Measurements from ENCODE around the gene C1orf21.

The C1orf21 gene

GRCh38 chr1:184358256-184358655 lies 28.6 kb upstream of the C1orf21 start:
- Histone ChIP-seq H3K18ac (ENCODE audit: low read length) (no peak overlapping the region), H3K14ac (ENCODE audit: low read length) (no peak overlapping the region), H3K4ac (ENCODE audit: low read depth, low read length) (no peak overlapping the region), H2BK120ac (ENCODE audit: insufficient read depth, low read length, poor library complexity) (no peak overlapping the region), H3K23ac (ENCODE audit: low read length) (no peak overlapping the region), H2BK12ac (ENCODE audit: low read length) (no peak overlapping the region), H3K9ac (ENCODE audit: low read length) (no peak overlapping the region), H4K91ac (ENCODE audit: low read depth, low read length) (no peak overlapping the region), H2AFZ (ENCODE audit: insufficient read depth, low read length, poor library complexity) (no peak overlapping the region), H3K79me2 (ENCODE audit: control insufficient read depth, insufficient read depth, low read length, poor library complexity) (no peaks in the 10 kb centered on the region), H4K12ac (ENCODE audit: low read depth, low read length) (no peak overlapping the region), H4K8ac (ENCODE audit: low read depth, low read length) (no peak overlapping the region), H3K79me1 (ENCODE audit: low read length) (no peaks in the 10 kb centered on the region), H2BK5ac (ENCODE audit: low read depth, low read length, poor library complexity) (no peak overlapping the region), H3K36me3 (ENCODE audit: control insufficient read depth in 1 of 2, insufficient read depth in 2 of 2, low read length in 2 of 2) (no peaks in the 10 kb centered on the region), H3K27ac (ENCODE audit: low read depth, low read length) (no peak overlapping the region), H2AK5ac (ENCODE audit: low read length) (no peak overlapping the region), H3K27me3 (ENCODE audit: insufficient read depth, low read length) (no peaks in the 10 kb centered on the region), H3K4me1 (ENCODE audit: control insufficient read depth in 1 of 2, insufficient read depth in 2 of 2, low read length in 2 of 2) (no peaks in the 10 kb centered on the region), H3K4me2 (ENCODE audit: low read length) (no peak overlapping the region), H3K4me3 (ENCODE audit: low read depth, low read length) (no peak overlapping the region), H3K9me3 (ENCODE audit: insufficient read depth, low read depth, low read length) (no peaks in the 10 kb centered on the region)
- no peak for DNase-seq
- no CpG with 5 or more reads among the region's 1 CpG for WGBS (ENCODE audit: extremely low coverage, insufficient coverage, insufficient read length)

GRCh38 chr1:184359909-184360308 lies 26.9 kb upstream of the C1orf21 start:
- Histone ChIP-seq H3K36me3 (ENCODE audit: control insufficient read depth in 1 of 2, insufficient read depth in 2 of 2, low read length in 2 of 2) (no peaks in the 10 kb centered on the region), H2AFZ (ENCODE audit: insufficient read depth, low read length, poor library complexity) (no peak overlapping the region), H4K8ac (ENCODE audit: low read depth, low read length) (no peak overlapping the region), H3K4ac (ENCODE audit: low read depth, low read length) (no peak overlapping the region), H2AK5ac (ENCODE audit: low read length) (no peak overlapping the region), H3K18ac (ENCODE audit: low read length) (no peak overlapping the region), H3K23ac (ENCODE audit: low read length) (no peak overlapping the region), H3K9ac (ENCODE audit: low read length) (no peak overlapping the region), H3K4me1 (ENCODE audit: control insufficient read depth in 1 of 2, insufficient read depth in 2 of 2, low read length in 2 of 2) (no peaks in the 10 kb centered on the region), H4K12ac (ENCODE audit: low read depth, low read length) (no peak overlapping the region), H4K91ac (ENCODE audit: low read depth, low read length) (no peak overlapping the region), H2BK12ac (ENCODE audit: low read length) (no peak overlapping the region), H3K27ac (ENCODE audit: low read depth, low read length) (no peak overlapping the region), H3K4me3 (ENCODE audit: low read depth, low read length) (no peak overlapping the region), H3K79me2 (ENCODE audit: control insufficient read depth, insufficient read depth, low read length, poor library complexity) (no peaks in the 10 kb centered on the region), H3K79me1 (ENCODE audit: low read length) (no peaks in the 10 kb centered on the region), H3K14ac (ENCODE audit: low read length) (no peak overlapping the region), H3K9me3 (ENCODE audit: insufficient read depth, low read depth, low read length) (no peaks in the 10 kb centered on the region), H2BK5ac (ENCODE audit: low read depth, low read length, poor library complexity) (no peak overlapping the region), H2BK120ac (ENCODE audit: insufficient read depth, low read length, poor library complexity) (no peak overlapping the region), H3K4me2 (ENCODE audit: low read length) (no peak overlapping the region), H3K27me3 (ENCODE audit: insufficient read depth, low read length) (no peaks in the 10 kb centered on the region)
- DNase-seq, result no peak
- no CpG with 5 or more reads among the region's 3 CpGs for WGBS (ENCODE audit: extremely low coverage, insufficient coverage, insufficient read length)

GRCh38 chr1:184362876-184363275 lies 24.0 kb upstream of the C1orf21 start:
- Histone ChIP-seq H3K79me1 (ENCODE audit: low read length) (no peaks in the 10 kb centered on the region), H3K4me2 (ENCODE audit: low read length) (no peak overlapping the region)

GRCh38 chr1:184365699-184366098 lies 21.1 kb upstream of the C1orf21 start:
- no peak overlapping the region for H2AFZ ChIP-seq (ENCODE audit: insufficient read depth, low read length, poor library complexity)
- H3K23ac ChIP-seq (ENCODE audit: low read length), result no peak overlapping the region
- no peak overlapping the region for H2BK5ac ChIP-seq (ENCODE audit: low read depth, low read length, poor library complexity)
- no peak overlapping the region for H2BK120ac ChIP-seq (ENCODE audit: insufficient read depth, low read length, poor library complexity)
- H3K4me3 ChIP-seq (ENCODE audit: low read depth, low read length), result no peak overlapping the region
- H3K27ac ChIP-seq (ENCODE audit: low read depth, low read length), result no peak overlapping the region
- H3K36me3 ChIP-seq (ENCODE audit: control insufficient read depth in 1 of 2, insufficient read depth in 2 of 2, low read length in 2 of 2), result no peaks in the 10 kb centered on the region
- H4K8ac ChIP-seq (ENCODE audit: low read depth, low read length), result no peak overlapping the region
- no peak overlapping the region for H4K12ac ChIP-seq (ENCODE audit: low read depth, low read length)
- H3K79me2 ChIP-seq (ENCODE audit: control insufficient read depth, insufficient read depth, low read length, poor library complexity), result no peaks in the 10 kb centered on the region
- no peak overlapping the region for H3K18ac ChIP-seq (ENCODE audit: low read length)
- H3K9me3 ChIP-seq (ENCODE audit: insufficient read depth, low read depth, low read length), result no peaks in the 10 kb centered on the region
- no peak overlapping the region for H4K91ac ChIP-seq (ENCODE audit: low read depth, low read length)
- DNase-seq, result no peak
- H3K4me2 ChIP-seq (ENCODE audit: low read length), result no peak overlapping the region
- no peaks in the 10 kb centered on the region for H3K27me3 ChIP-seq (ENCODE audit: insufficient read depth, low read length)
- no peak overlapping the region for H3K9ac ChIP-seq (ENCODE audit: low read length)
- H3K4me1 ChIP-seq (ENCODE audit: control insufficient read depth in 1 of 2, insufficient read depth in 2 of 2, low read length in 2 of 2), result peaks cover 0 to 3% of the 10 kb centered on the region in 2 experiments
- H3K14ac ChIP-seq (ENCODE audit: low read length), result no peak overlapping the region
- no CpG with 5 or more reads among the region's 2 CpGs for WGBS (ENCODE audit: extremely low coverage, insufficient coverage, insufficient read length)
- no peak overlapping the region for H2BK12ac ChIP-seq (ENCODE audit: low read length)
- H2AK5ac ChIP-seq (ENCODE audit: low read length), result no peak overlapping the region
- H3K4ac ChIP-seq (ENCODE audit: low read depth, low read length), result no peak overlapping the region
- no peaks in the 10 kb centered on the region for H3K79me1 ChIP-seq (ENCODE audit: low read length)

More at GRCh38 chr1:184362876-184363275, 24.0 kb upstream of the C1orf21 start:
- no peak overlapping the region for H3K4ac ChIP-seq (ENCODE audit: low read depth, low read length)
- no peak overlapping the region for H2BK120ac ChIP-seq (ENCODE audit: insufficient read depth, low read length, poor library complexity)
- H3K23ac ChIP-seq (ENCODE audit: low read length), result no peak overlapping the region
- H4K8ac ChIP-seq (ENCODE audit: low read depth, low read length), result no peak overlapping the region
- H2BK5ac ChIP-seq (ENCODE audit: low read depth, low read length, poor library complexity), result no peak overlapping the region
- H3K14ac ChIP-seq (ENCODE audit: low read length), result no peak overlapping the region
- no peak overlapping the region for H2AK5ac ChIP-seq (ENCODE audit: low read length)
- no peak overlapping the region for H3K18ac ChIP-seq (ENCODE audit: low read length)
- no peak overlapping the region for H4K12ac ChIP-seq (ENCODE audit: low read depth, low read length)
- no peaks in the 10 kb centered on the region for H3K79me2 ChIP-seq (ENCODE audit: control insufficient read depth, insufficient read depth, low read length, poor library complexity)
- no peak overlapping the region for H2AFZ ChIP-seq (ENCODE audit: insufficient read depth, low read length, poor library complexity)
- peaks cover 0 to under 1% of the 10 kb centered on the region in 2 experiments for H3K4me1 ChIP-seq (ENCODE audit: control insufficient read depth in 1 of 2, insufficient read depth in 2 of 2, low read length in 2 of 2)
- WGBS (ENCODE audit: extremely low coverage, insufficient coverage, insufficient read length), result no CpG with 5 or more reads among the region's 1 CpG
- H3K9me3 ChIP-seq (ENCODE audit: insufficient read depth, low read depth, low read length), result no peaks in the 10 kb centered on the region
- H3K27ac ChIP-seq (ENCODE audit: low read depth, low read length), result no peak overlapping the region
- no peak overlapping the region for H3K4me3 ChIP-seq (ENCODE audit: low read depth, low read length)
- no peak overlapping the region for H3K9ac ChIP-seq (ENCODE audit: low read length)
- H3K36me3 ChIP-seq (ENCODE audit: control insufficient read depth in 1 of 2, insufficient read depth in 2 of 2, low read length in 2 of 2), result no peaks in the 10 kb centered on the region
- DNase-seq, result peak; percentile 65 to 85
- no peak overlapping the region for H2BK12ac ChIP-seq (ENCODE audit: low read length)
- no peaks in the 10 kb centered on the region for H3K27me3 ChIP-seq (ENCODE audit: insufficient read depth, low read length)
- H4K91ac ChIP-seq (ENCODE audit: low read depth, low read length), result no peak overlapping the region

Data from trophoblast cell (in vitro differentiated cells and primary cell).